HTR-8/SVneo (cell line): ENCODE results near the gene PSPN.

ENCODE experiments used
- DNase-seq: peaks from one replicate; pipeline ENCODE4 v3.0.0; 2011; ENCODE audit warnings: low spot score, mixed read lengths; ENCODE audit not compliant: insufficient read length
- FAIRE-seq: peaks from 2 replicates; lab custom pipeline; 2011; peaks lifted over from hg19 to GRCh38; lab: Jason Lieb, UNC

The PSPN gene, protein sequence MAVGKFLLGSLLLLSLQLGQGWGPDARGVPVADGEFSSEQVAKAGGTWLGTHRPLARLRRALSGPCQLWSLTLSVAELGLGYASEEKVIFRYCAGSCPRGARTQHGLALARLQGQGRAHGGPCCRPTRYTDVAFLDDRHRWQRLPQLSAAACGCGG

DNA sequence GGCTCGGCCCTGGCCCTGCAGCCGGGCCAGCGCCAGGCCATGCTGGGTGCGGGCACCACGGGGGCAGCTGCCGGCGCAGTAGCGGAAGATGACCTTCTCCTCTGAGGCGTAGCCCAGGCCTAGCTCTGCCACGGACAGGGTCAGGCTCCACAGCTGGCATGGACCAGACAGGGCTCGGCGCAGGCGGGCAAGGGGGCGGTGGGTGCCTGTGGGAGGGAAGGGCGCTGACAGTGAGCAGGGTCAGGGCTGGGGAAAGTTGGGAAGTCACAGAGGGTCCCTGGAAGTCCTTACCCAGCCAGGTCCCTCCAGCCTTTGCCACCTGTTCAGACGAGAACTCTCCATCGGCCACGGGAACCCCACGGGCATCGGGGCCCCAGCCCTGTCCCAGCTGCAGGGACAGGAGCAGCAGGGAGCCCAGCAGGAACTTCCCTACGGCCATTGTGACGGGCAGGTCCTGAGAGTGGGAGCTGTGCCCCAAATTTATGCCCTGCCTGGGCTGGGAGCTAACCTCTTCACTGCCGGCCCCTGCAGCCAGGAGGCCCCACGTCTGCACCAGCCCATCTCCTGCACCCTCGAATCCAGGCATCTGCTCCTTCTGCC, at the start of gene PSPN:
PSPN (minus strand) TSS at position 523 of the 600 bp plus-strand sequence; CDS start at position 439, 84 bp downstream.
- DNase-seq: no peak
- FAIRE-seq: no peak

- FAIRE-seq: peak; percentile 99
Observed at GRCh38 chr19:6424939-6425731, 49.4 kb upstream of the PSPN start.

DNA sequence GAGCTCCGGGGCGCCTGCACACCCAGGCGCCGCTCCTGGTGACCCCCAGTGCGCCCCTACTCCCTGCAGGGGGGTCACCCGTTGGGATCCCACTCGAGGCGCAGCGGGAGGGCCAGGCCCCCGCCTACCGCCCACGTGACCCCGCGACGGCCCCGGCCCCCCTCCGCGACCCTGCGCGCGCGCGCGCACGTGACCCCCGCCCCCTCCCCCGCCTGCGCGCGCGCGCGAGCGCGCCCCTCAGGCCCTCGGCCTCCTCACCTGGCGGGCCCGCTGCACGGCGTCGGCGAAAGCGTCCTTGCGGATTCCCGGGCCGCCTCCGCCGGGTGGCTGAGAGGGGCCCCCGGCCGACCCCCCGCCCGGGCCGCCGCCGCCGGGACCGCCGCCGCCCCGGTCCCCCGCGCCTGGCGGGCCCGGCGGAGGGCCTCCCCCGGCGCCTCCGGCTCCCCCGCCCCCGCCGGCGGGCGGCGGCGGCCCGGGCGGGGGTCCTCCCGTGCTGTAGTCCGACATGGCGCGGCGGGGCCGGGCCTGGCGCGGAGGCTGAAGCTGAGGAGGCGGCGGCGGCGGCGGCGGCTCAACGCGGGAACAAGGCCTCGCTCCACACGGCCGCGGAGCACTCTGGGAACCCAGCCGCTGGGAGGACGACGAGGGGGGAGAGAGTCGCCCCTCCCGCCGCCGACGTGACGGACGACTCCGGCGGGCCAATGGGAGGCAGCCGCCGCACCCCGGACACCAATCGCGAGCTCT, 48.6 kb upstream of the PSPN start, which contains the start of gene KHSRP:
KHSRP (minus strand) TSS at position 617 of the 744 bp plus-strand sequence; CDS start at position 507, 110 bp downstream.
- DNase-seq: peak; percentile 99
- FAIRE-seq: peak; percentile 67

More at GRCh38 chr19:6424939-6425731, 49.4 kb upstream of the PSPN start:
- DNase-seq: peak; percentile 99

GRCh38 chr19:6423499-6424194, 47.9 kb upstream of the PSPN start:
- FAIRE-seq (no peak), DNase-seq (peak; percentile 60)

GRCh38 chr19:6421075-6422014, 45.6 kb upstream of the PSPN start:
- no peak for DNase-seq
- no peak for FAIRE-seq

GRCh38 chr19:6418562-6418932, 42.8 kb upstream of the PSPN start:
- DNase-seq: no peak
- FAIRE-seq: no peak

GRCh38 chr19:6417713-6418561, 42.2 kb upstream of the PSPN start:
- FAIRE-seq (peak; percentile 28), DNase-seq (no peak)

DNA sequence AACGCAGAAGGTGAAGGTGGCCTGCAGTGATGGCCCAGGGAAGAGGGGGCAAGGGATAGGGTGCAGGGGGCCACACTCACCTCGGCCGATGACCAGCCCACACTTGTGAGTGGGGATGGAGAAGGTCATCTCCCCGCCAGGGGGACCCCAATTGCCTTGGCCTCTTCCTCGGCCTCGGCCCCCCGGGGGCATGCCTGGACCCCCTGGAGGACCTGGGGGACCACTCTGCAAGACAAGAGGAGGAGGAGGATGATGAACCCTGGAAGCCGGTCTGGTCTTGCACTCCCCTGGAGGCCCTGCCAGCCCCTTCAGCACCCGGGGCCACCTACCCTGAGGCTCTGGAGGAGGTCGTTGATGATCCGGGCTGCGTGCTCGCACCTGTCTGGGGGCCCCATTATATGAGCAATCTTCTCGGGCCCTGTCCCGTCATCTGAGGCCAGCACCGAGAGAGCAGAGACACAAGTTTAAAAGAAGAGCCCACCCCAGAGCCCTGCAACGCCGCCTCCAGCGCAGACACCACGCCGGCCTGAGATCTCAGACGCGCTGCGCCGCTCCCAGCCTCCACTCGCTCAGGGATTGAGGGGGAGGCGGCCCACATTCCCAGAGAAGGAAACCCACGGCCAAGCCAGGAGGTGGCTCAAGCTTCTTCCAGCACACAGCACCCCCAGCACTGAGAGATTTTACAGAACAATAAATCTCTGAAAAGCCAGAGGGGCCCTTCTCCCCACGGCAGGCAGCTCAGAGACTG, 41.1 kb upstream of the PSPN start:
- DNase-seq (no peak), FAIRE-seq (no peak)

GRCh38 chr19:6415591-6416190, 40.0 kb upstream of the PSPN start:
- no peak for FAIRE-seq
- DNase-seq: no peak

DNA sequence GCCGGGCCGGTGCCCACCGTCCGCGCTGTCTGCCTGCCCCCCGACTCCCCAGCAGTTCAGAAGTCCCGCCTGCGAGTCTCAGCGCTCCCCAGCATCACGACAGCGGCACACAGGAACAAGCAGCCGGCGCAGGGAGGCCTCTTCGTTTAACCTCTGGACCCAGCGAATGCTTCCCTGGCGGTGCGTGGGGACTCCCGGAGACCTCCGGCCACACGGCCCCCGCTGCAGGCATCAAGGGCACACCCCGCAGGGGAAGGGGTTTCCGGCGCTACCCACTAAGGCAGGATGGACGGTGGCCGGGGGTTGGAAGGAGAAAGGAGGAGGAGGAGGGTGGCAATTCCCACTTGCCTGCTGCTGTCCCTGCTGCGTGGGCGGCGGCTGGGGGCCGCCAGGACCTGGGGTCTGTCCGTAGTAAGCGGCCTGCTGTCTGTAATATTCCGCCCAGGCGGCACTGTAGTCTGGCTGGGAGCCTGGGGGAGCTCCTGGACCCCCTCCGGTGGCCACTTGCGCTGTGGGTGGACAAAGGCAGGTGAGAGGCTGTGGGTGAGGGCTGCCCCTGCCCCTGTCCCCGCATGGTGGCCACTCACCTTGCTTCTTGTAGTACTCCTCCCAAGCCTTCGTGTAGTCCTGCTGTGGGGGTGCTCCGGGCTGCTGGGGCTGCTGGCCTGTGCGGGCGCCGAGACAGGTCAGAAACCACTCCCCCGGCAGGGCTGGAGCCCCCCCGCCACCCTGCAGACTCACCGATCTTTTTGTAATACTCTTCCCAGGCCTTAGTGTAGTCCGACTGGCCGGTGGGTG, 39.3 kb upstream of the PSPN start:
- DNase-seq (no peak), FAIRE-seq (no peak)

GRCh38 chr19:6413721-6414643, 38.2 kb upstream of the PSPN start:
- FAIRE-seq (no peak), DNase-seq (no peak)

GRCh38 chr19:6413291-6413690, 37.6 kb upstream of the PSPN start:
- no peak for FAIRE-seq
- no peak for DNase-seq

DNA sequence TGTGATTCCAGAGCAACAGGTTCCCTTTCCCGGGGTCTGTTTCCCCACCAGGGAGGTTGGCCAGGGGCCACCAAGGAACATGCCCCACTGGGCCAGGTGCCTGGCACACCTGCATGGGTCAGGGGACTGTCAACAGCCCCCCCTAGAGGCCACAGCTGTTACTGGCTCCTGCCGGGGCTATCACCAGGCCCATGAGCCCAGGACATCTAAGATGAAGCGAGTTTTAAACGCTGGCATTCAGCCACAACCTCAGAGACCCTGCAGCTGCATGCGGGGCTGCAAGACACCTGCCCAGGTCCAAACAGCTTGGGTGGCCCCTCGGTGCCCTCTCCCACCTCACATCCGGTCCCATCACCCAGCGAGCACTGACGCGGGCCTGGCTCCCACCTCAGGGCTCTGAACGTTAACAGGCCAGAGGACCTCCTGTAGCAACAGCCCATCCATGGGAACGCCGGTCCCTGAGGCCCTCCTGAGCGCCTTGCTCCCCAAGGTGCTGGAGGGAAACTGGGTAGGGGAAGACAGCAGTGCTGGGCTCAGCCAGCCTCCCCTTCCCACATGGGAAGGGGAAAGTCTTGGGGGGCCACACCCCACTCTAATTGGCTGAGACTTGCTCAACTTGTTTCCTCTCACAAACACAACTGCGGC, 36.8 kb upstream of the PSPN start:
- DNase-seq (no peak), FAIRE-seq (no peak)

- FAIRE-seq (no peak), DNase-seq (no peak)
Observed at GRCh38 chr19:6412061-6412446, 36.3 kb upstream of the PSPN start.

- DNase-seq: no peak
- no peak for FAIRE-seq
Observed at GRCh38 chr19:6409346-6409745, 33.6 kb upstream of the PSPN start.
